ENCODE measurements around the gene CARD11. TPM values are rescaled to one million over a fixed set of nuclear protein-coding genes. Genes with fewer than 3 reads are reported as not detected.

Gene CARD11
- polyA plus RNA-seq, 1 donor from 2014 or later: not detected

GRCh38 chr7:2986561-2986960 is 57.1 kb downstream of the CARD11 start:
- H3K27me3 ChIP-seq (ENCODE audit: insufficient read depth, low read depth, low read length): no peaks in the 10 kb centered on the region
- no peak overlapping the region for H3K4me2 ChIP-seq (ENCODE audit: low read length)
- H3K9ac ChIP-seq (ENCODE audit: low read length): no peak overlapping the region
- H3K9me3 ChIP-seq (ENCODE audit: low read length): no peaks in the 10 kb centered on the region
- H3F3A ChIP-seq (ENCODE audit: insufficient read depth, low read length, poor library complexity, severe bottlenecking): no peaks in the 10 kb centered on the region
- no peaks in the 10 kb centered on the region for H3K9me2 ChIP-seq (ENCODE audit: insufficient read depth, low read length)
- H3K79me2 ChIP-seq (replicated peaks; ENCODE audit: insufficient read depth, low read length): no peaks in the 10 kb centered on the region
- H4K20me1 ChIP-seq (ENCODE audit: insufficient read depth): no peaks in the 10 kb centered on the region
- H2AFZ ChIP-seq (ENCODE audit: low read depth, low read length): no peak overlapping the region
- no peaks in the 10 kb centered on the region for H3K36me3 ChIP-seq (ENCODE audit: insufficient read depth, low read length)
- no peak overlapping the region for H3K27ac ChIP-seq (ENCODE audit: low read length)
- no peak for TF ChIP-seq CTCF (IDR thresholded peaks at IDR 0.05; ENCODE audit: poor library complexity, severe bottlenecking)
- no peak for TF ChIP-seq POLR2AphosphoS5 (IDR thresholded peaks at IDR 0.05)
- no peak for TF ChIP-seq SMC3 (conservative IDR thresholded peaks at IDR 0.05; ENCODE audit: poor library complexity)
- no peak for TF ChIP-seq REST (IDR thresholded peaks at IDR 0.05; ENCODE audit: borderline replicate concordance)
- no peak for TF ChIP-seq TAF1 (IDR thresholded peaks at IDR 0.05; ENCODE audit: low read depth)
- TF ChIP-seq RAD21 (conservative IDR thresholded peaks at IDR 0.05): no peak
- no peak for TF ChIP-seq MXI1 (conservative IDR thresholded peaks at IDR 0.05; ENCODE audit: poor library complexity, severe bottlenecking)
- no peak for TF ChIP-seq EP300 (conservative IDR thresholded peaks at IDR 0.05; ENCODE audit: poor library complexity, severe bottlenecking)
- no peak for TF ChIP-seq EZH2 (IDR thresholded peaks at IDR 0.05; ENCODE audit: borderline replicate concordance, insufficient read depth, low read length, poor library complexity, severe bottlenecking)
- no peak overlapping the region for H3K4me3 ChIP-seq (ENCODE audit: low read length)

GRCh38 chr7:2985866-2986265 is 57.8 kb downstream of the CARD11 start:
- Histone ChIP-seq H3K27ac (ENCODE audit: low read length) (no peak overlapping the region), H2AFZ (ENCODE audit: low read depth, low read length) (no peak overlapping the region), H3K4me2 (ENCODE audit: low read length) (no peak overlapping the region), H3K9me2 (ENCODE audit: insufficient read depth, low read length) (no peaks in the 10 kb centered on the region), H3K36me3 (ENCODE audit: insufficient read depth, low read length) (no peaks in the 10 kb centered on the region), H4K20me1 (ENCODE audit: insufficient read depth) (no peaks in the 10 kb centered on the region), H3K27me3 (ENCODE audit: insufficient read depth, low read depth, low read length) (no peaks in the 10 kb centered on the region), H3K9ac (ENCODE audit: low read length) (no peak overlapping the region), H3F3A (ENCODE audit: insufficient read depth, low read length, poor library complexity, severe bottlenecking) (no peaks in the 10 kb centered on the region), H3K79me2 (replicated peaks; ENCODE audit: insufficient read depth, low read length) (no peaks in the 10 kb centered on the region), H3K4me3 (ENCODE audit: low read length) (no peak overlapping the region), H3K9me3 (ENCODE audit: low read length) (no peaks in the 10 kb centered on the region)
- no peak for TF ChIP-seq EZH2 (IDR thresholded peaks at IDR 0.05; ENCODE audit: borderline replicate concordance, insufficient read depth, low read length, poor library complexity, severe bottlenecking)
- TF ChIP-seq POLR2AphosphoS5 (IDR thresholded peaks at IDR 0.05): no peak
- no peak for TF ChIP-seq REST (IDR thresholded peaks at IDR 0.05; ENCODE audit: borderline replicate concordance)
- no peak for TF ChIP-seq MXI1 (conservative IDR thresholded peaks at IDR 0.05; ENCODE audit: poor library complexity, severe bottlenecking)
- TF ChIP-seq EP300 (conservative IDR thresholded peaks at IDR 0.05; ENCODE audit: poor library complexity, severe bottlenecking): no peak
- no peak for TF ChIP-seq RAD21 (conservative IDR thresholded peaks at IDR 0.05)
- no peak for TF ChIP-seq SMC3 (conservative IDR thresholded peaks at IDR 0.05; ENCODE audit: poor library complexity)
- no peak for TF ChIP-seq CTCF (IDR thresholded peaks at IDR 0.05; ENCODE audit: poor library complexity, severe bottlenecking)
- no peak for TF ChIP-seq TAF1 (IDR thresholded peaks at IDR 0.05; ENCODE audit: low read depth)
